NCI-H2171 treated with DMSO at 0.1 percent for 48 hours (cell line): Measurements from ENCODE around the gene IRF2BPL.
A peak's percentile ranks its signal among the peaks of the same experiment; 100 is the strongest.

ENCODE experiments used
- DNase-seq: peaks from one replicate; lab custom pipeline; 2025; lab: John Stamatoyannopoulos, UW

Gene IRF2BPL

DNA sequence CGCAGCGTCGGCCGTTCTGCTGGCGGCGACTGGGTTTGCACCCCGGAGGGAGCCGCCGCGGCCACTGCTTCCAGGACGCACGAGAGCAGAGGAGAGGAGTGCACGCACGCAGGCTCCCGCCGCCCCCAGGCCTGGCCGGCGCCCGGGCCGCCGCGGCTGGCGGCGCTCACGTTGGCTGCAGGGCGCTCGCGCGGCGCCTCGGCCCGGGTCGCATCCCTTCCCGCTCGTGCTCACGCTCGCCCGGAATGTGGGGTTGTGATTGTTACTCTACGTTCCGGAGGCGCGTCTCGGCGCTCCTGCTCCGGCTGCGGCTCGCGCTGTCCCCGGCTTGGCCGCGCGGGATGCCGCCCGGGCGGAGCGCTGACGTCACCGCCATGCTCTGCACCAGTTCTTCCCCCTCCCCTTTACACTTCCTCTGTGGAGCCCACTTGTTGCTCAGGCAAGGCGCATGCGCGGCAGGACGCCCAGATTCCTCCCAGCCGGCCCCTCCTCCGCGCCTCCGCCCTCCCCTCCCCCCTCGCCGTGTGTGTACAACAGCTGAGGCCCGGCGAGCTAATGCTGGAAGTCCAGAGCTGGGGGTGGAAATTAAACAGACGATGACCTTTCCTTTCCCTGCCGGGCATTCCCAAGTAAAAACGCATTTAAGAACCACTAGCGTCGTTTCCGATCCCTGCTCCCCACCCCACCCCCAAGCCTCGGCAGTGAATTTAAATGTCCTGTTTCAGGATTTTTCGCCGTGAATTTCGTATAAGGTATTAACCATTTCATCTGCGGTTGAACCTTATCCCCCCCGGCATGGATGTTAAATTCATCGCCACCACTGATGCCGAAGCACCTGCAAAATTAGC lies at the start of gene IRF2BPL:
Gene IRF2BPL (minus strand): TSS at position 325 of the 848 bp plus-strand sequence. CDS start 916 bp downstream, outside the sequence.
- DNase-seq: peak; percentile 98

DNA sequence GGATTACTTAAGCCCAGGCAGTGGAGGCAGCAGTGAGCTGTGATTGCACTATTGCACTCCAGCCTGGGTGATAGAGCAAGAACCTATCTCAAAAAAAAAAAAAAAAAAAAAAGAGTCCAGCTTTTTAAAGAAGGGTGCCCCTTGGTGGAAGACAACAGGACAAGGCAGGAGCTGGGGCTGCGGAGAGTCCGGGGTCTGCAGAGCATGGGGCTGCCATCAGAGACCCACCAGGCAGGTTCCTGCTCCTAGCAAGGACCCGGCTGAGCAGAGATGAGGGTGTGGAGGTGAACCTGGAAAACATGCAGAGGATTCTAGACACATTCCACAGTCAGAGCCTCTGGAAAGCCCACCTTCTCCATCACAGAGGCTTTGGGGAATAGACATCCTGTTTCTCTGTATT lies 48.5 kb upstream of the IRF2BPL start:
- DNase-seq: no peak

DNA sequence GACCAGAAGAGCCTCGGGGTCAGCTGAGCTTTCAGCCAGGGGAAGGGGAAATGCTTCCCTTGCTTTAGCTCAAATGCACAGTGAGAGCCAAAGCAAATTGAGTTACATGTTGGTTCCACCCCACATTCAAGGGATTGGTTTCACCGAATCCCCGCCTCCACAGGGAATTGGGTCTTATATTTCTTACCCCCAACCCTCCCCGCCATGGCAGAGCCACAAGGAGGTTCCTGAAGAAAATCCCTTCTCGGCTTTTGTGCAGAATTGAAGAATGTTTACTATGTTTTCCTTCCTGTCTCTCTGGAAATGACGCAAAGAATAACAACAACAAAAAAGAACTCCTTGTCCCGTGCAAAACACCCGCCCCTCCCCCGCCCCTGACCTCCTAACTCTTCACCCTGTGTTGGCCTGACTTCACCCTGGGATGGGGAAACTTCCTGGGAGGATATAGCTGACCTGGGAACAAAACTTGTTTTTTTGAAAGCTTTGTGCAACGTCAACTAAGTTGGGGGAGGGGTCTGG lies 47.7 kb upstream of the IRF2BPL start:
- no peak for DNase-seq

DNA sequence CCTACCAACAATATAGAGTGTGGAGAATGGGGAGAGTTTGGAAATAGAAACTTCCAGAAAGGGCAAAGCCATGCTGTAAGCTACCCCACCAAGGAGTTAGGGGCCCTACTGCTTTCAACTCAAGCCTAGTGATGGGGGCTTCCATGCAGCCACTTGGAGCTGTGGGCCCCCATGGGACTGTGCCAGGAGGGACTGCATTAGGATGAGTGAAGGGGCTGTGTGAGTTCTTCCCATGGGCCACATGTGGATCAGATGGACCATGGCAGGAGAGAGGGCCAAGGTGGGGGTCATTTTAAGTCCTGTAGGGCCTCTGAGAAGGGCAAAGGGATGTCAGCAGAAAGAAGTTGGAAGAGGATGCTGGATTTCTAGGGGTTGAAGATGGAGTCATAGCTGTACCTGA lies 46.5 kb upstream of the IRF2BPL start:
- no peak for DNase-seq

DNA sequence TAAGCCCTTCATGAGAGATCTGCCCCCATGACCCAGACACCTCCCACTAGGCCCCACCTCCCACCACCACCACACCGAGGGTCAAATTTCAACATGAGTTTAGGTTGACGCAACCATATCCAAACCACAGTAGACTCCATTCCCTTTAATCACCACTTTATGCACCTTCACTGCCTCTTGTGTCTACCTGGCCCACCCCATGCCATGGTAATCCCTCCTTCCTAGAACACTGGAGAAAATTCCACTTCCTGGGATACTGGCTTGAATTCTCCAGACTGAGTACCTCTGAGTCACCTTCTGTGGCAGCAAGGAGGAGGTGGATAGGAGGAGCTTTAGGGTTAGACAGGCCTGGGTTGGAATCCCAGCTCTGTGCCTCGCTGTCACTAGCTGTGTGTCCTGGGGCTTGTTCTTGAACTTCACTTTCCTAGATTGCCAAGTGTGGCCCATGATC lies 43.5 kb upstream of the IRF2BPL start:
- no peak for DNase-seq

DNA sequence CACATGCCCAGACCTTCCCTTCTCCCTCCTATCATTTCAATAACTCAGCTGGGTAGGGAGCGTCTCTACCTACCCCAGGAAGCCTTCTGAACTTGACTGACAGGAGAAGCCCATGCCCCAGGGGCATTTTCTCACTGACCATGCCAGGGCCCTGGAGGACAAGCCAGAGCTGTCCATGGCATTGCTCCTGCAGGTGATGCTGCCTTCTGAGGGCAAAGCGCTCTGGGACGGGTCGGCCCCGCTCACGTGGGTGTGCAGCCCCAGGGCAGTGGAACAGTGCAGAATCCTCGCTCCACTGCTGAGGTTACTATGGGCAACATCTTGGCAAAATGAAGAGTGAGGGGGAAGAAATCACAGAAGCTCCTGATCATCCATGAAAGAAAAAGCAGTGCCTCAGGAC lies 41.0 kb upstream of the IRF2BPL start:
- peak; percentile 81 for DNase-seq

DNA sequence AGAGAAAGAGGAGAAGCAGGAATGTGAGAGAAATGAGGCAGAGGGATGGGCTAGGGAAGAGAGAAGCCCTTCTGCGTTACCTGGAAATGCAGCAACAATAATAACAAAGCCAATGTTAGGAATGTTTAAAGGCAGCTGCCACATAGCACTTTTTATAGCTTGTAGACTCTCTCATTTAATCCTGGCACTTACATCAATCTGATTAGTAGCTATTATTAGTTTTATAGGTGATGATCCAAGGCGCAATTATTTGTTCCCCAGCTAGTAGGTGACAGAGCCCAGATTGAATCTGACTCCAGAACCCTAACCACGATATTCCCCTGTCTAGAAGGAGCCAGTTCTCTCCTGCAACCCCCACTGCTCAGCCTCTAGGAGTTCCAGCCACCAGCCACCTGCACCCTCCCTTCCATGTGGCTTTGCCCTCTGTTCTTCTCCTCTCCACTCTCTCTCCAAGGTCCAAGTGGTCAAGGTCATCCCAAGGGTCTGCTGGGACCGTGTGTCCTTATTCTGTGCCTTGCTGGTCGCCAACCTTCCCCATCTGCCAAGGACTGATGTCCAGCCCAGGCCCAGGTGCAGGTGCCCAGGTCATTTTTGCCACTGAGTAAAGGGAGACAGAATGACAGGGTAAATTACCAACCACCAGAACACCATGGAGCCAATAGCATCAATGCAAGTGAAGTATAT lies 40.2 kb upstream of the IRF2BPL start:
- peak; percentile 63 for DNase-seq

DNA sequence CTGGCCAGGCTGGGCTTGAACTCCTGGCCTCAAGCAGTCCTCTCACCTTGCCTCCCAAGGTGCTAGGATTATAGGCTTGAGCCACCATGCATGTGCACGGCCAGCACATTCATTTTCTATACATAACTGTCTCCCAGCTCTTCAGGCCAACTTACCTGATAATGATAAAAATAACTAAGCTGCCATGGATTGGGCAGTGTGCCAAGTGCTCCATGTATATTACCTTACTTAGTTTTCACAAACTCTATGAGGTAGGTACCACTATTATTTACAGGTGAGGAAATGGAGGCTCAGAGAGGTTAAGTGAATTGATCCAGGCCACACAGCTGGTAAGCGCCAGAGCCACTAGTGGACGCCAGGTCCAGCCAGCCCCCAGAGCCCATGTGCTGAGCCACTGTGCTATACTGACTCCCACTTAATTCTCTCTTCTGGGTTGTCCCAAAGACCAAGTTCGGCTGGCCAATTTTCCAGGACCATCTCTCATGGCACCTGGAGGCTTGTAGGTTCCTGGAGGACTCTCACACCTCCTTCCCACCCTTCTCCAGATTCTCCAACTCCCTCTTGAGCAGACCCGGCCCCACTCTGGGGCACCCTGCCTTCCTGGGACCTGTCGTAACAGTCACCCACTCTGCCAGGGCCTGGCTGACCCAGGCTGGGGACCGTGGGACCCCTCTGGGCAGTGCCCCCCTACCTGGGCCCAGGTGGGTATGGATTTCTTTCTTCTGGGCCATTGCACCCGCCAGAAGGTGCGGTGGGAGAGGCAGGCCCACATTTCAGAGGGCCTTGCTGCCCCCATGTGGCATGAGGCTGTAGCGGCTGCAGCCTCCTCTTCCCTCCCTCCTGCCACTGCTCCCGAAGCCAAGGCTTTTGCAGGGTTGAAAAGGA lies 39.4 kb upstream of the IRF2BPL start:
- DNase-seq: peak; percentile 88

DNA sequence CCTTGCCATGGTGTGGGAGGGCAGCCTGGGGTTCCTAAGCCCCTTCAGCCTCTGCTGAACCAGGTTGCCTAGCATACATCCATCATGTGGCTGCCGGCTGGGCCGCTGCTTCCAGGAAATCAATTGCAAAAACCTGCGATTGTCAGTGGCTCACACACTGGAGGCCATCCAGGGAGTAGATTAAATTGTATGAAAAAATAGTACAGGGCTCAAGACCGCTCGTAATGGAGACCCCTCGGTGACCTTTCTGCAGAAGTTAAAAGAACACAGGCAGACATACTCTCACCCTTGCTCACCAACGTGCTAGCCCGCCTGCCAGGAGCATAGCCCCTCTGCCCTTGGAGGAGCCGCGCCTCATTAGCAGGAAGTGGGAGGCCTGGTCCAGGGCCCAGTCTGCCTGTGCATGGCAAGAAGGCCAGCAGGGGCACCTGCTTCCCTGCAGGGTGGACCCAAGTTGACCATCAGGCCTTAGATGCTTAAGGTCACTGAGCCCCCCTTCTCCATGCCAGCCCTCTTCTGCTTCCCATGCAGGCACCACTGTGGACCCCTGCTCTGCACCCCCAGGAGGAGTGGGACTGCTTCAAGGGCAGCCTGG lies 38.2 kb upstream of the IRF2BPL start:
- DNase-seq: no peak

DNA sequence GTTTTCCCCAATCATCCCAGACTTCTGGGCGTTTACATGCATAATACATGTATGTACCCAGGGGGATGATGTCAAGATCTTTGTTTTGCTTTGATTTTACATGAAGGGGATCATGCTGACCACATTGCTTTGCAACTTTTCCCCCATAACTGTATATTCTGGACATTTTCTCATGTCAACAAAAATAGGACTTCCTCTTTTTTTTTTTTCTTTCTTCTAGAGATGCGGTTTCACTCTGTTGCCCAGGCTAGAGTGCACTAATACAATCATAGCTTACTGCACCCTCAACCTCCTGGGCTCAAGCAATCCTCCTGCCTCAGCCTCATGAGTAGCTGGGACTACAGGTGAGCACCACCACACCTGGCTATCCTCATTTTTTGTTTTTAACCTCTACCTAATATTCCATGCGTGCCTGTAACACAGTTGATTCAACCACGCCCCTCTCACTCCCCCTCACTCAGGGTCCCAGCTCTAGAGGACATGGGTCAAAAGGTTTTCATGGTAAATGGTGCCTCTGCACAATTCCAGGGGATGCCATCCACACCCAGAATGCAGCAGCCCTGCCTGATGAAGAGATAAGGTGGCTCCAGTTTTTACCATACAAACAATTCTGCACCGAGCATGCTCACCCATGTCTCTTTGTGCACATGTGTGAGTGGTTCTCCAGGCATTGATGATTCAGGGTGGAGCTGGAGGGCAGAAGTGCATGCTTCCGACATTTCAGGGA lies 37.5 kb upstream of the IRF2BPL start:
- no peak for DNase-seq

DNA sequence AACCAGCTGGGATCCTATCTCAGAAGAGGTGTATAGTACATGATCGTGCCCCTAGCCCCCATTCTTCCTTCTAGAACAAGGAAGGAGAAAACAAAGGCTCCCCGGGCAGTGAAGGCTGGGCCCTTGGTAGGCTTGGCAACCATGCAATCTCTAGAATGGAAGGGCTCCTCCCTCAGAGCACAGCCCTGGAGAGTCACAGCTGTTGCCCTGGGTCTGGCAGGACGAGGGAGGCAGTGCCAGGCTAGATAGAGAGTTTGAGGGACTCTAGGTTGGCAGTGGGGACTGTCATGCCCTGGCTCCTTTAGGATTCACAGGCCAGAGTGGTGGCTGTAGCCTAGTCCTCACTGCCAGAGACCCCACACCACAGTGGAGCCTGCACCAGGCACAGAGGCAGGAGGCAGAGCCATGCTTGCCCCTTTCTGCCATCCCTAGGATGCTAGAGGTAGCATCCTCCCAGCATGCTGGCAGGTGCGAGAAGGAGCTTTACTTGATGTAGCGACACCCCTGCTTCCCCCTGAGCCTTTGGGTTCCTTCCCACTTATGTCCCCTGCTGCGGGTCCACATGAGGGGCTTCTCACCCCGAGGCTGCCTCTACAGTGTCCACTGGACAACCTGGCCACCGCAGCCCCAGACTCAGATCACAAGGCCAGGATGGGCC lies 36.1 kb upstream of the IRF2BPL start:
- peak; percentile 48 for DNase-seq

DNA sequence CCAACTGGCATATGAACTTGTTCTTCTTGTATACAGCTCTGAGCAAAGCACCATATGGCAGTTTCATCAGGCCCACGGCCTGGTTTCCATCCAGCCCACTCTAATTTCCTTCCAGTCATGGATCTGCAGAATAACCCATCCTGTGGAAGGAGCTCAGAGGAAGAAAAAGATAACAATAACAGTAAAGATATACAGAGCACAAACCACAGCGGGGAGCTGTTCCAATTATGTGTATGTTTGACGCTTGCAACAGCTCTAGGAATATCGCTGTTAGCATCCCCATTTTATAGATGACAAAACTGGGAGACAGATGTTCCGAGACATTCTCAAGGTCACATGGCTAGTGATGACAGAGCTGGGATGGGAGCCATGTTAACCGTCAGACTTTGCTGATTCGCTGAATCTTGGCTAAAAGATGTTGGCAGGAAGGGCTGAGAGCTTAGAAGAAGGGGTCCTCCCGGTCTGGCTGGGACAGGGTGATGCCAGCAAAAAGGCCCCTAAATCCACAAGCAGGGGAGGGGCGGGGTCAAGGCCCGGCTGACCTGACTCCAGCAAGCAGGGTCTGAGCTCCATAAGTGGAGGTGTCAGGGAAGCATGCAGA lies 35.2 kb upstream of the IRF2BPL start:
- peak; percentile 93 for DNase-seq

DNA sequence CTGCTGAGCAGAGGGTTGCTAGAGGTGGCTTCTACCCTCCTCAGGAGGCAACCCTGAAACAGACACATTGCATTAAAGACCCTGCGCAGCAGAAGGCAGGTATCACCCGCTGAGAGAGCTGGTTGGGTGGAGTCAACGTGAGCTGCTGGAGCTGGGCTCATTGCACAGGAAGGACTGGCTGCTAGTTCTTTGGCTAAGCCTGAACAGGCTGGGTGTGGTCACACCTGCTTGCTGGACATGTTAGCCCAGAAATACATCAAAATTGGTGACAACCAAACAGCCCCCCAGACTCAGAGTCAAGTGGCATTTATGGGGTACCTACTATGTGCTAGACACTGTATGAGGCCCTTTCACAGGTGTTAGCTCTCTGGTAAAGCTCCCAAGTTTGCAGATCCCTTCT lies 33.8 kb upstream of the IRF2BPL start:
- peak; percentile 53 for DNase-seq

DNA sequence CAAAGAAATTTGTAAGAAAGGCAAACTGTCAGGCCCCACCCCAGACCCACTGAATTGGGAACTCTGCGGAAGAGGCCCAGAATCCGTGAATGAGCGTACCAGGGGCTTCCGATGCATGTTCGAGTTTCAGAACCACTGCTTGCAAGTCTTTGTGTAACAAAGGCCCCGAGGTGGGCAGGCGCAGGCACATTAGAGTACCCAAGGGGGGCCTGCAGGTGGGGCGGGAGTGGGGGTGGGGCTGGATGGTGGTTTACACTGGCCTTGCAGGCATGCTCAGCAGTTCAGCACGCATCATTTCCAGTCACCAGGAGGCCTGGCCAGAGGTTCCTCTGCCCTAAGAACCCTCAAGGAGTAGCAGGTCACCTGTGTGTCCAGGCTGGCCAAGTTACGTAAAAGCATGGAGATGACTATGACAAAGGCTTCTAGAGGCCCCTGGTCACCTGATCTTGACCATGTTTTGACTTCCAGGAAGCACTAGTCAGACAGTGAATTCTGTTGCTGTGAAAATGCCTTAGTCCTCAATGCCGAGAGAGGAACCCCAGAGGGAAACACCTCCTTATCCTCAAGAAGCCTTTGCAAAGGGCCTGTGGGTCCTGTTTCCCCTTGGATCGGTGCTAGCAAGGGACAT lies 33.2 kb upstream of the IRF2BPL start:
- no peak for DNase-seq

DNA sequence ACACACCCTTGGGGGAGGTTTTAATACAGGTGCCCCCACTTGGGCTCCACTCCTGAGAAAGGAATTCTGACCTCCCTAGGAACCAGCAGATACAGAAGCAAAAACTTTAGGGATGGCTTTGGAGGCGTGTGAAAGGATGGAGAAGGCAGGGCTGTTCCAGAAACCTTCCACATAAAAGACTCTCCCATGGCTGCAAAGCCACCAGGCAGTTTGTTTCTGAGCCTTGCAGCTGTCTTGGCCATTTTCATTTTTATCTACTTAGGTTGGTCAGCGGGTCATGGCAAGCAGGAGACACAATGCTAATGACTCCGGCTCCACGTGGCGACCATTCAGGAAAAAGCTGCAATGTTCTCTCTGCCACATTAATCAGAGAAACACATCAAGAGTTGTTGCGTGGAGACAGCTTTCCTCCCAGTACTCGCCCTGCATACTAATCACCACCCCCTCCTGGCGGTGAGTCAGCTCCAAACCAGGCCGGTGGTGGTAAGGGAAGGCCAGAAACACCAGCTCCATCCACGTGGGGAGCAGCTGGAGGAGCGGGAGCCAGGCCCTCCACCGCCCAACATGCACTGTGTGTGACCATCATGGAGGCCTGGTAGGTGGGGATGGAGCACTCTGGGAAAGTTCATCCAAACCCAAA lies 30.9 kb upstream of the IRF2BPL start:
- DNase-seq: no peak

DNA sequence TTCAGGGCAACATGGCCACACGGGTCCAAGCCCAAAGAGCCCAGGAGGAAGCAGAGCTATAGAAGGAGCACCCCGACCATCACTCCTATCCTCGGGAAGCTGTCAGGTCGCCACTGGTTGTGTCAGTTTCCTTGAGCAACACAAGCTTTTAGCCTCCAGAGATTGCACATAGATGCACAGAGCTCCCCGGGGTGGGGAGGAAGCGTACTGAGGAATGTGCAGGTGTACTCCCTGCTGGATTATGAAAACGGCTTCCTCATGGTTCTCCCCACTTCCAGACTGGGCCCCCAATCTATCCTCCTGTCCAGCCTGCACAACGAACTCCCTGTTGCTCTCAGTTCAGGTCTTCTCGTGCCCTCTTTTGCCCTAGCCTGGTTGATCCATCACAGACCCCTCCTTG lies 30.3 kb upstream of the IRF2BPL start:
- DNase-seq: no peak

DNA sequence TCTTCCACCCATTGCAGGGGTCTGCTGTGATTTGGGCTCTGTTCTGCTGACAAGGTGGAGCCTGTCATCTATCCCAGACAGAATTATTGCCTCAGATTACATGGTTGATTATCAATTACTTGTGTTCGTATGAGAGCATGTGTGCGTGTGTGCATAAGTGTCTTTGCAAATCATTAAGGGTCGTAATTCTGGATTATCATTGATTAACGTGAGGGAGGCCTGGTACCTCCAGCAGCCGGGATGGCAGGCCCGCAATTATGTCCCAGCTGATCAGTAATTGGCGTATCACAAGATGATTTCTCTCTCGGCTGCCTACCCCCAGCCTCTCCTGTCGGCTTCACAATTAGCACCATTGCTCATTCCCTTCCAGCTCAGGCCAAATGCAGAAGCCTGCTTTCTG lies 29.6 kb upstream of the IRF2BPL start:
- DNase-seq: no peak

DNA sequence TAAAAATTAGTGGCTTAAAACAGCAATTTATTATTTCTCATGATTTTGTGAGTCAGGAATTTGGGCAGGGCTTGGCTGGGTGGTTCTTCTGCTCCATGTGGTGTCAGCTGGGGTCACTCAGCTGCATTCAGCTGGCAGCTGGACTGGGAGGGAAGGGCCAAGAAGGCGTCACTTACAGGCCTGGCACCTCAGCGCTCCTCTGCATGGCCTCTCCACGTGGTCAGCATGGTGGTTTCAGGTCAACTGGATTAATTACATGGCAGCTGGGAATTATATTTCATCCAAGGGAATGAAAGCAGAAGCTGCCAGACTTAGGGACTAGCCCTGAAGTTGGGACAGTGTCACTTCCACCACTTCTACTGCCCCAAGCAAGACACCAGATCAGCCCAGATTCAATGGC lies 27.5 kb upstream of the IRF2BPL start:
- DNase-seq: no peak

DNA sequence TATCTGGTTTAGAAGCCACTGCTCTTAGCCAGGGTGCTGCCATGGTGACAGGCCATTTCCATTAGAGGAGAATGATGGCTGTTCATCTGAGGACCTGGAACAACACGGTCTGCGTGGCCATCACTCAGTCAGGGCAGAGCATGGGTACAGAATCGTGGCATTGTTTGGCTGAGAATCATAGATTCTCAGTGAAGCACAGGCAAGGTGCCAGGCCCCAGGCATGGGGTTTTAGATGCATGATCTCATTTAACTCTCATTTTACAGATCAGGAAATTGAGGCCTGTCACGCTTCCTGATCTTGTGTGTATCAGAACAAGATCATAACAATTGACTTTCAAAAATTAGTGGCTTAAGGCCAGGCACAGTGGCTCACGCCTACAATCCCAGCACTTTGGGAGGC lies 26.8 kb upstream of the IRF2BPL start:
- DNase-seq: no peak
